Osteocyte (in vitro differentiated cells): ENCODE results near the gene LAG3. TPM values are rescaled to one million over a fixed set of nuclear protein-coding genes. Genes with fewer than 3 reads are reported as not detected.
A peak's percentile ranks its signal among the peaks of the same experiment; 100 is the strongest.

Experiments used
- DNase-seq: peaks from one replicate; pipeline ENCODE4 v3.0.0; 2021; ENCODE audit warnings: mixed read lengths; ENCODE audit not compliant: unreplicated experiment; ENCODE audit errors: extremely low spot score
- H3K27ac Mint-ChIP-seq: one replicate; pipeline ENCODE4 v1.8.0; 2021; ENCODE audit warnings: mild to moderate bottlenecking, mixed read lengths; ENCODE audit not compliant: unreplicated experiment
- H3K27me3 Mint-ChIP-seq: one replicate; pipeline ENCODE4 v1.8.0; 2021; ENCODE audit warnings: mixed read lengths; ENCODE audit not compliant: unreplicated experiment
- H3K36me3 Mint-ChIP-seq: one replicate; pipeline ENCODE4 v1.8.0; 2021; ENCODE audit warnings: mixed read lengths; ENCODE audit not compliant: unreplicated experiment
- H3K4me1 Mint-ChIP-seq: one replicate; pipeline ENCODE4 v1.8.0; 2021; ENCODE audit warnings: mixed read lengths; ENCODE audit not compliant: unreplicated experiment
- H3K4me3 Mint-ChIP-seq: one replicate; pipeline ENCODE4 v1.8.0; 2021; ENCODE audit warnings: mild to moderate bottlenecking, moderate library complexity, mixed read lengths; ENCODE audit not compliant: unreplicated experiment
- H3K9me3 Mint-ChIP-seq: one replicate; pipeline ENCODE4 v1.8.0; 2021; ENCODE audit warnings: mixed read lengths; ENCODE audit not compliant: unreplicated experiment
- CTCF ChIP-seq: fragments of 200-600 bp; sonication (generic); IDR thresholded peaks from 2 replicates; pipeline ENCODE4 v1.5.0; 2021; ENCODE audit warnings: antibody characterized with exemption, mild to moderate bottlenecking, moderate library complexity
- total RNA-seq: library from RNA; stranded (reverse); gene quantifications from 2 replicates; pipeline ENCODE4 v1.2.1, GENCODE V29; 2021

Gene LAG3
- total RNA-seq, 1 donor from 2014 or later, result 2.5 TPM

DNA sequence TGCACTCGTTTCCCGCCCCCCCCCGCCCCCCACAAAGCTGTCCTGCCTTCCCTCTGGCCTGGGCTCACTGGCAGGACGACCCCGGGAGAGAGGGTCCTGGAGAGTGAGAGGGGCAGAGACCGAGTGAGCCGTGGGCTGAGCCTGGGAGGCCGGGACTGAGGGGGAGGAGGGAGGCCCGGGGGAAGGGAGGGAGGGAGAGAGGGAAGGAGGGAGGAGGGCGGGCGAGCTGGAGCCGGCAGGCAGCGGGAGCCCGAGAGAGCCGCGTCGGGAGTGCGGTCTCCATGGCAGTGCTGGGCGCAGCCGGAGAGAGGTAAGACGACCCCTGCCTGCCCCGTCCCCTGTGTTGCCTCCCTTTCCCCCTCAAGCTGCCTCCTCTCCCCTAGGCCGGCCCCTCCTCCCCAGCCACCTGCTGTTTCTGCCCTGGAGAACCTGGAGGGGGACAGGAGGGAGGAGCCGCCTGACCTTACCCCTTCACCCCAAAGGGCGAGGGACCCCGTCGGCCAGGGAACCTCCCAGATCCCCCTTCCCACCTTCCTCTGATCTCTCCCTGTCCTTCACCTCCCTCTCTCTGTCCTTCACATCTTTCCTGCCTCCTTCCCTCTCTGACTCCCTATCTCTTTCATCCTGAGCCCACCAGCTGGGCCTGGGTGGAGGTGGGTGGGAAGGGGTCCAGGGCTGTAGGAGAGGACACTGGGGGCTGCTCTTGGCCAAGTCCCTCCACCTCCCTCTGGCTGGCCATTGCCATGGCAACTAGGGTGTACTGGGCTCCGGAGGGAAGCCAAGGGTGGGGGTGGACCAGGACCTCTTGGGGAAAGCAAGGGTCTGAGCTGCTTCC is 49.5 kb downstream of the LAG3 start, which contains the start of gene GPR162:
Gene GPR162 (plus strand): TSS at position 231 of the 835 bp plus-strand sequence. CDS start 2,078 bp downstream, outside the sequence.
- Mint-ChIP-seq H3K27me3 (no peaks in the 10 kb centered on the region), H3K36me3 (no peaks in the 10 kb centered on the region), H3K4me1 (peaks cover 50% of the 10 kb centered on the region), H3K4me3 (peak within 1 kb of the TSS; percentile 73), H3K9me3 (no peaks in the 10 kb centered on the region), H3K27ac (peak within 1 kb of the TSS; percentile 56)
- TF ChIP-seq CTCF, result no peak
- DNase-seq, result no peak

- no peak for TF ChIP-seq CTCF
- Mint-ChIP-seq H3K9me3 (no peaks in the 10 kb centered on the region), H3K27me3 (no peaks in the 10 kb centered on the region), H3K4me3 (peak overlapping the region; percentile 73), H3K36me3 (no peaks in the 10 kb centered on the region), H3K4me1 (peaks cover 57% of the 10 kb centered on the region), H3K27ac (peak overlapping the region; percentile 41)
- DNase-seq, result no peak
These were observed 50.3 kb downstream of the LAG3 start for GRCh38 chr12:6822426-6823135.

DNA sequence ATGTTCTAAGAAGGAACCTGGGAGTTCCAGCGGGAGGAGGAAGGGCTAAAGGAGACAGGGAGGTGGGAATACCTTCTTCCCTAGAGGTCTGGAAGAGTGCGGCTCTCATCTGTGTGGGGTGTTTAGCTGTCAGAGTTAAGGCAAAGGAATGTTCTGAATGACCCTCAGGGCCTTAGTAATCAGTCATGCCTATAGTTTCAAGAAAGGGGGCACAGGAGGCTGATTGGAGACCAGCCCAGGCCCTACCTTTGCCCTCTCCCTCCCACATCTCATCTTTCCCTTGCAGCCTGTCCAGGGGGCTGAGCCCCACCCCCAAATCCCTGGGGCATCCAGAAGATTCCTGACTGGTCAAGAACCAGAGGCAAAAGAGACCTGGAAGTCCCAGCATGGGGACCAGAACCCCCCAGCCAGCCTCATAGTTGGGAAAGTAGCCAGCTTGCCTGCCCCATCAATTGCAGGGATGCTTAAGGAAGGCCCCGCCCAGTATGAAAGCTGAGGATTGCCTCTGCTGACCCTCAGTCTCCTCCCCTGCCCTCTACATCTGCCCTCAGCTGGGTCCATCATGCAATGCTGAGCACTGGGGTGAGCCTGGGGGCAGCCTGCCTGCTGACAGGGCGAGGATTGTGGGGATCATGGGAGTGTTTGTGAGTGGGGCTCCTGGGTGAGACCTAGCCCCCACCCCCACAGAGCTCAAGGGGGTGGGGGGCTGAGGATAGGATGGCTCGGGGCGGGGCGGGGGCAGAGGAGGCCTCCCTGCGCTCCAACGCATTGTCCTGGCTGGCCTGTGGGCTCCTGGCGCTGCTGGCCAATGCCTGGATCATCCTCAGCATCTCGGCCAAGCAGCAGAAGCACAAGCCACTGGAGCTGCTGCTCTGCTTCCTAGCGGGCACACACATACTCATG is 51.1 kb downstream of the LAG3 start:
- Mint-ChIP-seq H3K36me3 (no peaks in the 10 kb centered on the region), H3K27me3 (no peaks in the 10 kb centered on the region)

GRCh38 chr12:6824085-6824775 is 51.9 kb downstream of the LAG3 start:
- no peaks in the 10 kb centered on the region for H3K27me3 Mint-ChIP-seq
- DNase-seq, result no peak
- H3K4me3 Mint-ChIP-seq, result no peak overlapping the region
- peaks cover 59% of the 10 kb centered on the region for H3K4me1 Mint-ChIP-seq
- H3K36me3 Mint-ChIP-seq, result no peaks in the 10 kb centered on the region
- H3K27ac Mint-ChIP-seq, result peak overlapping the region; percentile 23
- no peaks in the 10 kb centered on the region for H3K9me3 Mint-ChIP-seq
- TF ChIP-seq CTCF, result no peak

More for the DNA sequence above, 51.1 kb downstream of the LAG3 start:
- H3K4me3 Mint-ChIP-seq, result no peak overlapping the region
- peaks cover 61% of the 10 kb centered on the region for H3K4me1 Mint-ChIP-seq
- no peaks in the 10 kb centered on the region for H3K9me3 Mint-ChIP-seq
- no peak overlapping the region for H3K27ac Mint-ChIP-seq
- TF ChIP-seq CTCF, result no peak
- DNase-seq, result no peak
